Astrocyte (in vitro differentiated cells and primary cell): Measurements from ENCODE around the gene SPATA18.

ENCODE experiments used
- EZH2 ChIP-seq: IDR thresholded peaks from 2 replicates; pipeline ENCODE4 v1.6.1; 2012; ENCODE audit warnings: mild to moderate bottlenecking, low read length, inconsistent platforms; ENCODE audit not compliant: insufficient read depth
- TF ChIP-seq, protein P1 (sequence below): IDR thresholded peaks from 2 replicates; pipeline ENCODE4 v1.5.1; 2011; ENCODE audit warnings: low read depth, mild to moderate bottlenecking, inconsistent platforms, low read length, moderate library complexity; ENCODE audit not compliant: insufficient read depth

- TF ChIP-seq, protein P1, sequence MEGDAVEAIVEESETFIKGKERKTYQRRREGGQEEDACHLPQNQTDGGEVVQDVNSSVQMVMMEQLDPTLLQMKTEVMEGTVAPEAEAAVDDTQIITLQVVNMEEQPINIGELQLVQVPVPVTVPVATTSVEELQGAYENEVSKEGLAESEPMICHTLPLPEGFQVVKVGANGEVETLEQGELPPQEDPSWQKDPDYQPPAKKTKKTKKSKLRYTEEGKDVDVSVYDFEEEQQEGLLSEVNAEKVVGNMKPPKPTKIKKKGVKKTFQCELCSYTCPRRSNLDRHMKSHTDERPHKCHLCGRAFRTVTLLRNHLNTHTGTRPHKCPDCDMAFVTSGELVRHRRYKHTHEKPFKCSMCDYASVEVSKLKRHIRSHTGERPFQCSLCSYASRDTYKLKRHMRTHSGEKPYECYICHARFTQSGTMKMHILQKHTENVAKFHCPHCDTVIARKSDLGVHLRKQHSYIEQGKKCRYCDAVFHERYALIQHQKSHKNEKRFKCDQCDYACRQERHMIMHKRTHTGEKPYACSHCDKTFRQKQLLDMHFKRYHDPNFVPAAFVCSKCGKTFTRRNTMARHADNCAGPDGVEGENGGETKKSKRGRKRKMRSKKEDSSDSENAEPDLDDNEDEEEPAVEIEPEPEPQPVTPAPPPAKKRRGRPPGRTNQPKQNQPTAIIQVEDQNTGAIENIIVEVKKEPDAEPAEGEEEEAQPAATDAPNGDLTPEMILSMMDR, result no peak
- TF ChIP-seq EZH2, result no peak
Observed at GRCh38 chr4:52069571-52069970, 18.5 kb downstream of the SPATA18 start.
